GM18526 (cell line): ENCODE results near the gene PTPN14.

ENCODE experiments used
- POLR2A ChIP-seq: IDR thresholded peaks from 3 replicates; pipeline ENCODE4 v1.6.1; 2011; ENCODE audit not compliant: insufficient read length; ENCODE audit errors: extremely low read depth

Gene PTPN14

GRCh38 chr1:214571281-214571680 is 19.9 kb upstream of the PTPN14 start:
- TF ChIP-seq POLR2A: no peak

GRCh38 chr1:214570442-214570841 is 19.0 kb upstream of the PTPN14 start:
- TF ChIP-seq POLR2A: no peak

GRCh38 chr1:214569357-214570004 is 18.1 kb upstream of the PTPN14 start:
- TF ChIP-seq POLR2A: no peak

GRCh38 chr1:214568328-214568727 is 16.9 kb upstream of the PTPN14 start:
- no peak for TF ChIP-seq POLR2A

- TF ChIP-seq POLR2A: no peak
Observed at GRCh38 chr1:214567481-214567980, 16.1 kb upstream of the PTPN14 start.

- no peak for TF ChIP-seq POLR2A
Observed at GRCh38 chr1:214566158-214567104, 15.0 kb upstream of the PTPN14 start.

- TF ChIP-seq POLR2A: no peak
Observed at GRCh38 chr1:214565310-214565709, 13.9 kb upstream of the PTPN14 start.

- TF ChIP-seq POLR2A: no peak
Observed at GRCh38 chr1:214563881-214564280, 12.5 kb upstream of the PTPN14 start.

GRCh38 chr1:214557952-214558735 is 6.7 kb upstream of the PTPN14 start:
- no peak for TF ChIP-seq POLR2A

- TF ChIP-seq POLR2A: no peak
Observed at GRCh38 chr1:214553142-214553710, 1.8 kb upstream of the PTPN14 start.

- TF ChIP-seq POLR2A: no peak
Observed at GRCh38 chr1:214552174-214552608, 789 bp upstream of the PTPN14 start.

- no peak for TF ChIP-seq POLR2A
Observed at GRCh38 chr1:214550857-214551435, 456 bp downstream of the PTPN14 start.

GRCh38 chr1:214550013-214550856 is 1.2 kb downstream of the PTPN14 start:
- no peak for TF ChIP-seq POLR2A

- no peak for TF ChIP-seq POLR2A
Observed at GRCh38 chr1:214549604-214550003, 1.8 kb downstream of the PTPN14 start.
